ENCODE results near the gene KIAA1217. TPM values are rescaled to one million over a fixed set of nuclear protein-coding genes. Genes with fewer than 3 reads are reported as not detected.
"Not testable (repeated sequence)": the region's sequence is repeated elsewhere in the genome, so short reads cannot be mapped to it uniquely, and the experiment has no call there.

KIAA1217 gene
- total and polyA plus RNA-seq, 2 donors from 2014 or later = 10.4 to 63.8 TPM

GRCh38 chr10:24350070-24350921, 141.4 kb downstream of the KIAA1217 start:
- no peaks in the 10 kb centered on the region for H3K27me3 ChIP-seq (ENCODE audit: control insufficient read depth, insufficient read depth, low read length)
- no peak overlapping the region for H3K4me3 ChIP-seq (ENCODE audit: low read length in 3 of 3)
- FAIRE-seq (no peak), DNase-seq (peak in 2 of 5 donors; percentile 52 to 67)
- intact Hi-C loops (cut with DNase I) = no loop called here
- no peaks in the 10 kb centered on the region for H3K9me3 ChIP-seq (ENCODE audit: control insufficient read depth in 2 of 3, insufficient read depth in 1 of 3, low read length in 3 of 3)
- H3K9ac ChIP-seq (ENCODE audit: low read length in 3 of 3) = no peak overlapping the region
- peaks cover 6 to 8% (median 7%) of the 10 kb centered on the region in 3 donors for H3K4me1 ChIP-seq (ENCODE audit: control insufficient read depth in 2 of 3, insufficient read depth in 2 of 3, low read depth in 1 of 3, low read length in 3 of 3)
- no peak overlapping the region for H3K27ac ChIP-seq (ENCODE audit: low read depth in 2 of 2, low read length in 2 of 2)
- TF ChIP-seq CTCF (IDR thresholded peaks at IDR 0.05; ENCODE audit: borderline replicate concordance, extremely low read depth, insufficient read depth) = no peak
- H3K36me3 ChIP-seq (ENCODE audit: control insufficient read depth in 2 of 3, insufficient read depth in 3 of 3, low read length in 3 of 3) = no peaks in the 10 kb centered on the region

GRCh38 chr10:24350922-24351225, 141.9 kb downstream of the KIAA1217 start:
- H3K4me1 ChIP-seq (ENCODE audit: control insufficient read depth in 2 of 3, insufficient read depth in 2 of 3, low read depth in 1 of 3, low read length in 3 of 3); H3K27me3 ChIP-seq (ENCODE audit: control insufficient read depth, insufficient read depth, low read length); DNase-seq; intact Hi-C loops (cut with DNase I); H3K9ac ChIP-seq (ENCODE audit: low read length in 3 of 3); H3K9me3 ChIP-seq (ENCODE audit: control insufficient read depth in 2 of 3, insufficient read depth in 1 of 3, low read length in 3 of 3); H3K4me3 ChIP-seq (ENCODE audit: low read length in 3 of 3); H3K27ac ChIP-seq (ENCODE audit: low read depth in 2 of 2, low read length in 2 of 2); FAIRE-seq; H3K36me3 ChIP-seq (ENCODE audit: control insufficient read depth in 2 of 3, insufficient read depth in 3 of 3, low read length in 3 of 3): not testable (repeated sequence)

GRCh38 chr10:24351961-24352360, 143.0 kb downstream of the KIAA1217 start:
- Histone ChIP-seq H3K27me3 (ENCODE audit: control insufficient read depth, insufficient read depth, low read length) (no peaks in the 10 kb centered on the region), H3K36me3 (ENCODE audit: control insufficient read depth in 2 of 3, insufficient read depth in 3 of 3, low read length in 3 of 3) (no peaks in the 10 kb centered on the region), H3K9me3 (ENCODE audit: control insufficient read depth in 2 of 3, insufficient read depth in 1 of 3, low read length in 3 of 3) (no peaks in the 10 kb centered on the region), H3K27ac (ENCODE audit: low read depth in 2 of 2, low read length in 2 of 2) (no peak overlapping the region), H3K9ac (ENCODE audit: low read length in 3 of 3) (no peak overlapping the region), H3K4me3 (ENCODE audit: low read length in 3 of 3) (no peak overlapping the region), H3K4me1 (ENCODE audit: control insufficient read depth in 2 of 3, insufficient read depth in 2 of 3, low read depth in 1 of 3, low read length in 3 of 3) (peaks cover 6 to 8% (median 7%) of the 10 kb centered on the region in 3 donors)
- FAIRE-seq (no peak), DNase-seq (no peak)
- no peak for TF ChIP-seq CTCF (IDR thresholded peaks at IDR 0.05; ENCODE audit: borderline replicate concordance, extremely low read depth, insufficient read depth)
- intact Hi-C loops (cut with DNase I) = no loop called here

GRCh38 chr10:24352399-24352798, 143.5 kb downstream of the KIAA1217 start:
- no peaks in the 10 kb centered on the region for H3K9me3 ChIP-seq (ENCODE audit: control insufficient read depth in 2 of 3, insufficient read depth in 1 of 3, low read length in 3 of 3)
- intact Hi-C loops (cut with DNase I) = no loop called here

More at GRCh38 chr10:24352399-24352798, 143.5 kb downstream of the KIAA1217 start:
- peaks cover 6 to 10% (median 8%) of the 10 kb centered on the region in 3 donors for H3K4me1 ChIP-seq (ENCODE audit: control insufficient read depth in 2 of 3, insufficient read depth in 2 of 3, low read depth in 1 of 3, low read length in 3 of 3)
- no peak overlapping the region for H3K4me3 ChIP-seq (ENCODE audit: low read length in 3 of 3)
- H3K27me3 ChIP-seq (ENCODE audit: control insufficient read depth, insufficient read depth, low read length) = no peaks in the 10 kb centered on the region
- no peak overlapping the region for H3K9ac ChIP-seq (ENCODE audit: low read length in 3 of 3)
- no peak overlapping the region for H3K27ac ChIP-seq (ENCODE audit: low read depth in 2 of 2, low read length in 2 of 2)
- DNase-seq (no peak), FAIRE-seq (no peak)
- no peak for TF ChIP-seq CTCF (IDR thresholded peaks at IDR 0.05; ENCODE audit: borderline replicate concordance, extremely low read depth, insufficient read depth)
- H3K36me3 ChIP-seq (ENCODE audit: control insufficient read depth in 2 of 3, insufficient read depth in 3 of 3, low read length in 3 of 3) = no peaks in the 10 kb centered on the region

All from kidney (tissue), 14 donors.